CMK (cell line): ENCODE data around the gene ATF7IP2.
"Not testable (repeated sequence)": the region's sequence is repeated elsewhere in the genome, so short reads cannot be mapped to it uniquely, and the experiment has no call there.

Experiments used
- DNase-seq: peaks from one replicate; pipeline ENCODE4 v3.0.0-alpha.2; 2010; ENCODE audit warnings: low read depth

Gene ATF7IP2

GRCh38 chr16:10452208-10453158, 66.6 kb downstream of the ATF7IP2 start:
- DNase-seq = not testable (repeated sequence)

- no peak for DNase-seq
Measured at GRCh38 chr16:10453159-10453510, 67.3 kb downstream of the ATF7IP2 start.

GRCh38 chr16:10465821-10466220, 80.0 kb downstream of the ATF7IP2 start:
- DNase-seq = no peak

- DNase-seq = no peak
Measured at GRCh38 chr16:10466313-10466712, 80.5 kb downstream of the ATF7IP2 start.

- DNase-seq = no peak
Measured at GRCh38 chr16:10466861-10467260, 81.0 kb downstream of the ATF7IP2 start.

- DNase-seq = not testable (repeated sequence)
Measured at GRCh38 chr16:10476636-10477035, 90.8 kb downstream of the ATF7IP2 start.

- DNase-seq = no peak
Measured at GRCh38 chr16:10480151-10480550, 94.3 kb downstream of the ATF7IP2 start.

- no peak for DNase-seq
Measured at GRCh38 chr16:10485159-10485558, 99.3 kb downstream of the ATF7IP2 start.

GRCh38 chr16:10485698-10486382, 100.0 kb downstream of the ATF7IP2 start:
- no peak for DNase-seq

- DNase-seq = no peak
Measured at GRCh38 chr16:10490141-10490540, 104.3 kb downstream of the ATF7IP2 start.

GRCh38 chr16:10493276-10493675, 107.4 kb downstream of the ATF7IP2 start:
- DNase-seq = no peak

- no peak for DNase-seq
Measured at GRCh38 chr16:10494343-10495030, 108.6 kb downstream of the ATF7IP2 start.

GRCh38 chr16:10495031-10495345, 109.1 kb downstream of the ATF7IP2 start:
- DNase-seq = no peak

- no peak for DNase-seq
Measured at GRCh38 chr16:10497132-10498101, 111.6 kb downstream of the ATF7IP2 start.

GRCh38 chr16:10500582-10500981, 114.7 kb downstream of the ATF7IP2 start:
- DNase-seq = no peak

- peak; percentile 45 for DNase-seq
Measured at GRCh38 chr16:10501016-10501607, 115.3 kb downstream of the ATF7IP2 start.

- DNase-seq = no peak
Measured at GRCh38 chr16:10502776-10503175, 116.9 kb downstream of the ATF7IP2 start.

- DNase-seq = no peak
Measured at GRCh38 chr16:10504404-10504885, 118.6 kb downstream of the ATF7IP2 start.

GRCh38 chr16:10505286-10505685, 119.4 kb downstream of the ATF7IP2 start:
- DNase-seq = not testable (repeated sequence)

GRCh38 chr16:10509534-10510025, 123.7 kb downstream of the ATF7IP2 start:
- DNase-seq = peak; percentile 60

- DNase-seq = no peak
Measured at GRCh38 chr16:10510279-10510678, 124.4 kb downstream of the ATF7IP2 start.
